ENCODE data around the gene SLC38A10.

Gene SLC38A10

GRCh38 chr17:81234940-81235821, 59.9 kb downstream of the SLC38A10 start:
- no peak for DNase-seq (ENCODE audit: low read depth)
- TF ChIP-seq CTCF (IDR thresholded peaks at IDR 0.05; ENCODE audit: control insufficient read depth, insufficient read depth, low read depth, low read length, missing control alignments) = no peak
- no peak overlapping the region for H3K4me3 ChIP-seq (ENCODE audit: control insufficient read depth, low read depth, low read length)

GRCh38 chr17:81234506-81234855, 60.6 kb downstream of the SLC38A10 start:
- no peak for DNase-seq (ENCODE audit: low read depth)
- TF ChIP-seq CTCF (IDR thresholded peaks at IDR 0.05; ENCODE audit: control insufficient read depth, insufficient read depth, low read depth, low read length, missing control alignments) = no peak
- H3K4me3 ChIP-seq (ENCODE audit: control insufficient read depth, low read depth, low read length) = no peak overlapping the region

- TF ChIP-seq CTCF (IDR thresholded peaks at IDR 0.05; ENCODE audit: control insufficient read depth, insufficient read depth, low read depth, low read length, missing control alignments) = no peak
- DNase-seq (ENCODE audit: low read depth) = no peak
- H3K4me3 ChIP-seq (ENCODE audit: control insufficient read depth, low read depth, low read length) = no peak overlapping the region
These were observed 61.1 kb downstream of the SLC38A10 start for GRCh38 chr17:81233811-81234505.

DNA sequence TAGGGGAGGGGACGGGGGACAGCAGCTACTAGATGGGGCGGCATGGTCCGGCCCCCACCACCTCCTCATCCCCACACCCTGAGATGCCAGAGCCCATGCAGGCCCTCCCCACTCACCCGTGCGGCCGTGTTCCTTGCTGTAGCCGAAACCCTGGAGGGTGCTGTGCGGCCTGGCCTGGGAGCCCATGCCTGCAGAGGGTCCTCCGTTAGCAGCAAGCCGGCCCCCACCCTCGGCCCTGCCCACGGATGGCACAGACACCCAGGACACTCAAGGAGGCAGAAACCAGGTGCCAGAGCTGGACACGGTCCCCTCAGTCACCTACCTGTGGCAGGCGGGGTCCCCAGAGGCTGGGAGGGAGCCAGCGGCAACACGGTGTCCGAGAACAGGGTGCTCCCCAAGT, 61.8 kb downstream of the SLC38A10 start:
- no peak for TF ChIP-seq CTCF (IDR thresholded peaks at IDR 0.05; ENCODE audit: control insufficient read depth, insufficient read depth, low read depth, low read length, missing control alignments)
- H3K4me3 ChIP-seq (ENCODE audit: control insufficient read depth, low read depth, low read length) = no peak overlapping the region
- DNase-seq (ENCODE audit: low read depth) = no peak

- no peak for TF ChIP-seq CTCF (IDR thresholded peaks at IDR 0.05; ENCODE audit: control insufficient read depth, insufficient read depth, low read depth, low read length, missing control alignments)
- no peak overlapping the region for H3K4me3 ChIP-seq (ENCODE audit: control insufficient read depth, low read depth, low read length)
- no peak for DNase-seq (ENCODE audit: low read depth)
These were observed 62.4 kb downstream of the SLC38A10 start for GRCh38 chr17:81232616-81233241.

GRCh38 chr17:81231766-81232581, 63.1 kb downstream of the SLC38A10 start:
- TF ChIP-seq CTCF (IDR thresholded peaks at IDR 0.05; ENCODE audit: control insufficient read depth, insufficient read depth, low read depth, low read length, missing control alignments) = no peak

More at GRCh38 chr17:81231766-81232581, 63.1 kb downstream of the SLC38A10 start:
- DNase-seq (ENCODE audit: low read depth) = no peak
- H3K4me3 ChIP-seq (ENCODE audit: control insufficient read depth, low read depth, low read length) = no peak overlapping the region
